Aorta (tissue), 4 donors: ENCODE data around the gene CHPF. TPM values are rescaled to one million over a fixed set of nuclear protein-coding genes. Genes with fewer than 3 reads are reported as not detected.

ENCODE experiments used
- microRNA-seq, 2 donors: library from miRNA; unstranded; fragments of <30 nt; microRNA quantifications; one replicate each; pipeline ENCODE4 v1.2.0, GENCODE V29; 2020
- polyA plus RNA-seq, 2 donors: library from polyadenylated mRNA; stranded (reverse); fragments of 200-250 nt; gene quantifications; one replicate each; pipeline ENCODE4 v1.2.3, GENCODE V29; 2013
- total RNA-seq, 2 donors: library from RNA; stranded (reverse); fragmentation: NEBNext Ultra II Directional; extraction: Animal tissue kit (Norgen Biotek cat#: 25700); gene quantifications; one replicate each; pipeline ENCODE4 v1.2.1, GENCODE V29; 2021
- donor health status: healthy with polysubstance abuse.
- donor health status: Bipolar disorder and iron deficiency.
- donor health status: DM: no; HTN: no; CAD: no.
- donor health status: DM: yes; HTN: yes; CAD: no.

Gene CHPF
- total and polyA plus RNA-seq, 4 donors = 20.0 to 81.2 (median 73.2) TPM

Small RNAs within 50 kb of the gene (microRNA-seq; reads per million reads assigned to microRNA genes)
- 0 reads per million in 2 donors for gene MIR3132

Other genes starting within 250 kb of the CHPF start
- gene PTPRN, start 234.4 kb downstream of the CHPF start, total RNA-seq = under 1 TPM in 1 of 2 donors, not detected in 1; 0.39 TPM
- gene PTPRN, start 234.4 kb downstream of the CHPF start, polyA plus RNA-seq = not detected
- not detected for gene RESP18, start 211.1 kb downstream of the CHPF start, total RNA-seq
- not detected for gene RESP18, start 211.1 kb downstream of the CHPF start, polyA plus RNA-seq
- 10 to 100 TPM; 40.8 to 60.2 TPM for gene DNPEP, start 155.9 kb downstream of the CHPF start, total RNA-seq
- gene DNPEP, start 155.9 kb downstream of the CHPF start, polyA plus RNA-seq = 100 to 1,000 TPM in 1 of 2 donors, 10 to 100 TPM in 1; 64.7 to 127 TPM
- gene DES, start 125.4 kb downstream of the CHPF start, total RNA-seq = 100 to 1,000 TPM; 282 to 314 TPM
- 100 to 1,000 TPM in 1 of 2 donors, 10 to 100 TPM in 1; 22.5 to 145 TPM for gene DES, start 125.4 kb downstream of the CHPF start, polyA plus RNA-seq
- 100 to 1,000 TPM; 261 to 453 TPM for gene SPEG, start 109.0 kb downstream of the CHPF start, total RNA-seq
- gene SPEG, start 109.0 kb downstream of the CHPF start, polyA plus RNA-seq = 1,000 to 10,000 TPM in 1 of 2 donors, 10 to 100 TPM in 1; 81.6 to 1,108 TPM
- gene GMPPA, start 44.9 kb downstream of the CHPF start, total RNA-seq = 10 to 100 TPM; 38.5 to 42.3 TPM
- gene GMPPA, start 44.9 kb downstream of the CHPF start, polyA plus RNA-seq = 100 to 1,000 TPM in 1 of 2 donors, 10 to 100 TPM in 1; 17.0 to 135 TPM
- under 1 TPM; 0.29 to 0.42 TPM for gene ASIC4, start 29.3 kb downstream of the CHPF start, total RNA-seq
- under 1 TPM in 1 of 2 donors, not detected in 1; 0.26 TPM for gene ASIC4, start 29.3 kb downstream of the CHPF start, polyA plus RNA-seq
- 1 to 10 TPM; 1.7 to 2.3 TPM for gene TMEM198, start 219 bp upstream of the CHPF start, total RNA-seq
- 1 to 10 TPM in 1 of 2 donors, not detected in 1; 7.4 TPM for gene TMEM198, start 219 bp upstream of the CHPF start, polyA plus RNA-seq
- 10 to 100 TPM; 65.3 to 76.7 TPM for gene OBSL1, start 27.7 kb upstream of the CHPF start, total RNA-seq
- 100 to 1,000 TPM in 1 of 2 donors, 10 to 100 TPM in 1; 17.8 to 243 TPM for gene OBSL1, start 27.7 kb upstream of the CHPF start, polyA plus RNA-seq
- gene INHA, start 28.5 kb upstream of the CHPF start, total RNA-seq = under 1 TPM; 0.51 to 0.55 TPM
- 1 to 10 TPM in 1 of 2 donors, not detected in 1; 3.6 TPM for gene INHA, start 28.5 kb upstream of the CHPF start, polyA plus RNA-seq
- 10 to 100 TPM; 18.5 to 29.9 TPM for gene STK11IP, start 54.0 kb upstream of the CHPF start, total RNA-seq
- gene STK11IP, start 54.0 kb upstream of the CHPF start, polyA plus RNA-seq = 10 to 100 TPM in 1 of 2 donors, 1 to 10 TPM in 1; 6.1 to 58.2 TPM
- gene SLC4A3, start 83.8 kb upstream of the CHPF start, total RNA-seq = 1 to 10 TPM; 2.0 to 5.4 TPM
- 1 to 10 TPM; 2.9 to 3.0 TPM for gene SLC4A3, start 83.8 kb upstream of the CHPF start, polyA plus RNA-seq